NCI-H1105 (cell line): ENCODE data around the gene PYGO2.

Experiments used
- DNase-seq: peaks from one replicate; lab custom pipeline; 2025; lab: John Stamatoyannopoulos, UW

Gene PYGO2

GRCh38 chr1:154962156-154962749 lies 671 bp upstream of the PYGO2 start:
- DNase-seq, result peak; percentile 11

GRCh38 chr1:154960446-154961136 lies 991 bp downstream of the PYGO2 start:
- DNase-seq, result no peak

- DNase-seq, result no peak
Measured at GRCh38 chr1:154959426-154959780, 2.2 kb downstream of the PYGO2 start.

- DNase-seq, result no peak
Measured at GRCh38 chr1:154958681-154959425, 2.7 kb downstream of the PYGO2 start.

GRCh38 chr1:154958036-154958435 lies 3.5 kb downstream of the PYGO2 start:
- DNase-seq, result no peak

- DNase-seq, result no peak
Measured at GRCh38 chr1:154957091-154957657, 4.4 kb downstream of the PYGO2 start.

- DNase-seq, result peak; percentile 38
Measured at GRCh38 chr1:154956544-154956941, 5.0 kb downstream of the PYGO2 start.

- peak; percentile 88 for DNase-seq
Measured at GRCh38 chr1:154955718-154956543, 5.7 kb downstream of the PYGO2 start, which contains the start of gene PBXIP1. TSS of gene PBXIP1 (minus strand) at chr1:154956099. CDS start at chr1:154953721, 2,378 bp downstream.

- DNase-seq, result peak; percentile 81
Measured at GRCh38 chr1:154955039-154955717, 6.4 kb downstream of the PYGO2 start.

GRCh38 chr1:154954541-154954940 lies 7.0 kb downstream of the PYGO2 start:
- no peak for DNase-seq

- no peak for DNase-seq
Measured at GRCh38 chr1:154953611-154954038, 8.0 kb downstream of the PYGO2 start.

- DNase-seq, result no peak
Measured at GRCh38 chr1:154952664-154953063, 8.9 kb downstream of the PYGO2 start.

GRCh38 chr1:154951901-154952657 lies 9.5 kb downstream of the PYGO2 start:
- DNase-seq, result no peak

GRCh38 chr1:154948079-154948478 lies 13.5 kb downstream of the PYGO2 start:
- no peak for DNase-seq

GRCh38 chr1:154945962-154946850 lies 15.4 kb downstream of the PYGO2 start:
- DNase-seq, result no peak

GRCh38 chr1:154945160-154945961 lies 16.2 kb downstream of the PYGO2 start:
- DNase-seq, result no peak

- DNase-seq, result no peak
Measured at GRCh38 chr1:154944401-154945159, 17.0 kb downstream of the PYGO2 start.
